GM21526 (cell line): ENCODE results near the gene SH2D6.
"Not testable (repeated sequence)": the region's sequence is repeated elsewhere in the genome, so short reads cannot be mapped to it uniquely, and the experiment has no call there.

Source experiments
- ATAC-seq: cut with Tn5 transposase; IDR thresholded peaks from one replicate; pipeline ENCODE4 v1.9.1; 2021; ENCODE audit warnings: moderate library complexity; ENCODE audit not compliant: unreplicated experiment, low FRiP score

Gene SH2D6

DNA sequence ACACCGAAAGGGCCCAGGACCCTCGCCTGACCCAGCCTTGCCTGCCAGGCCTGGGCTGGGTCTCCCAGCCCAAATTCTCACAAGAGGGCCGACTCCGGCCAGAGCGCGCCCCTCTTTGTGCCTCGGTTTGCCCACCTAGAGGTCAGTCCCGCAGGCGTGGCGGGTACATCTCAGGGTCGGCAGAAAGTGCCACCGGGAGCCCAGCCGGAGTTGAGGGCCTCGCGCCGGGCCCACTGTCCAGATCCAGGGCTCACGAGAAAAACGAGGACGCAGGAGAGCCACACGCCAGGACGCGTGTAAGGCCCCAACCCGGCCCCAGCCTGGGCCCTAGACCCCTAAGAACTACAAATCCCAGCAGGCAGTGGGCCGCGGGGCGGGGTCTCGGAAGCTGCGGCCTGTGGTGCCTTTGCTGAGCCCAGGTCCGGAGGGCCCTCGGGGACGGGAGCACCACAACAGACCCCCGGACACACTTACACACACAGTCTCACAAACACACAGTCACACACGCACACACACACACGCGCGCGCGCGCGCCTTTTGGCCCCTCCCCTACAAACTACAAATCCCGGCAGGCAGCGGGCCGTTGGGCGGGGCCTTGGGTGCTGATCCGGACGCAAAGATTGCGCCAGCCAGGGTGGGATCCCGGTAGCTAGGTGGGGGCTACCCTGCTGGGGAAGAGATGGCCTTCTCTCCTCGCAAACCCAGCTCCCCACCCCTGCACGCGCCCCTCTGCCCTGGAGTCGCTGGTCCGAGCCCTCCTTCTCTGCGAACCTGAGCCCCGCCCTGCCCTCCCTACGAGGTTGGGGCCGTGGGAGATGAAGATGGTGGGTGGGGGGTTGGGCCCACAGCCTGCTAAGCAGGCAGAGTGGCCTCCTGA is at the start of gene SH2D6:
SH2D6 (plus strand) TSS at position 583 of the 877 bp plus-strand sequence. CDS start 10,752 bp downstream, outside the sequence.
- ATAC-seq, result peak; percentile 77

DNA sequence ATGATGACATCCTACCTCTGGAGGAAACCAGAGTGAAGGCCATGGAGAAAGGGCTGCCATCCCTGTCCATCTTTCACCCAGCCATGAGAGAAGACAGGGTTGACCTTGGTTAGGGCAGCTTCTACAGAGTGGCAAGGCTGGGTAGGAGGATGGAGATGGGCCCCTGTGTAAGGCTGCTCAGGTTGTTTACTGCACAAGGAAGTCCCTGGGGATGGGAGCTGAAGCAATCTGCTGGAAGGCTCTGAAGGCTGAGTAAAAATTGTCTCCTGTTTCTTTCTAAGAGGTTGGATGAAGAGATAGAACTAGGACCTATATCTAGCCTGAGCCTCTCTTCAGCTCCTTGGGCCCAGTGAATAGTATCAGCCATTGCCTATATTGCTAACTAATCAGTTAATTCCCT is 49.6 kb upstream of the SH2D6 start:
- ATAC-seq, result no peak

DNA sequence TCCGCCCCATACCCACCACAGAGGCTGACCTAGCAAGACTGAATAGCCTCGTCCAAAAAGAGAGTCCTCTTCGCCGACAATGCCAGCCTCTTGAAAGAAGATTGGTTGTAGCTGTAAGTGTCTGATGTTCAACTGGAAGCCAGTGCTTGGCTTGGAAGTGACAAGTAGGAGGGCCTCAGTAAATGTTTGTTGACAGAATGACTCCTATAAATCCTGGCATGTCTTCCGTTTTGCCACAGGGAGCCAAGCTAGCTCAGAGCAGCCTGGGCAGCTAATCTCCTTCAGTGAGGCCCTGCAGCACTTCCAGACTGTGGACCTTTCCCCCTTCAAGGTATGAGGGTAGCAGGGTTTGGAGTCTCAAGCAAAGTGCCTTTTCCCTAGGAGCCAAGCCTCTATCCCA is 49.0 kb upstream of the SH2D6 start:
- no peak for ATAC-seq

DNA sequence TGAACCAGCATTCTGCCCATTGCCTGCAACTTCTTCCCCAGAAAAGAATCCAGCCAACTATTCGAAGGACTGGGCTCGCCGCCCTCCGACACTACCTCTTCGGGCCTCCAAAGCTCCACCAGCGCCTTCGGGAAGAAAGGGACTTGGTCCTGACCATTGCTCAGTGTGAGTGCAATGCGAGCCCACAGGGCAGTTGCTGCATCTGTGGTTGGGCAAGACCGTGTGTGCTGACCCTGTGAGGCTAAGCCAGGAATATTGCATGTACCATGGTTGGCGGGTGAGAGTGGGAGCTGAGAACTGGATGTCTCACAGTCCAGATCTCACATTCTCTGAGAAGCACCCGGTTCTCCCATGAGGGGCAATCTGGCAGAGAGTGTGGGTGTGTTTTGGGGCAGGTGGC is 47.5 kb upstream of the SH2D6 start:
- no peak for ATAC-seq

DNA sequence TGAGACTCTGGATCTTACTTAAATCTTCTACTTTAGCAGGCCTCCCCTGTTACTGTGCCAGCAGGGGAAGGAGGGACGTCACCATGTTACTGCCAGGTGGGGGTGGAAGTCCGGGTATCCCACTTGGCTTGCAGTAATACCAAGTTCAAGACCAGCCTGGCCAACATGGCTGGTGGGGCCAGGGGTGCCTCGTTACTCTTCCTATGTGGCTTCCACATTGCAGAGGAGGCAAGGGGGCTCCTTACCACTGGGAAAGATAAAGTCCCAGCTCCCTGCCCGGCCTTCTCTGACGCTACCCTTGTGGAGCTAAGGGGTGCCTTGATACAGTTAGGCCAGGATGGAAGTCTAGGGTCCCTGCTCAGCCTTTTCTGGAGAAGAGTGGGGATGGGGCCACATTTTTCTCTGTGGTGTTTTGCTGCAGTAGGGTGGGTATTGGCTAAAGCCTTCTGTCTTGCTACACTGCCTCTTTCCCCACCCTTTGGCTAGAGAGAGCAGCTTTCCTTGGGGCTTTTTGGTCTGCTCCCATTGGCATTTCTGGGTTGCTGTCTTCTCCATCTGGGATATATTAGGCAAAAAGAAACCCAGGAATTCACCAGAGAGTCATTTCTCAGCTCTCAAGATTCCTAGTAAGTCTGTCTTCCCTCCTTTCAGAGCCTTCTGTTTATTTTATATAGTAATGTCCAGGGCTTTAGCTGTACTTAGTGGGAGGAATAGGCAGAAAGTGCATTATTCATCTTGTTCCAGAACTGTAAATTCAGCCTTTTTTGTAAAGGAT is 42.0 kb upstream of the SH2D6 start:
- no peak for ATAC-seq

DNA sequence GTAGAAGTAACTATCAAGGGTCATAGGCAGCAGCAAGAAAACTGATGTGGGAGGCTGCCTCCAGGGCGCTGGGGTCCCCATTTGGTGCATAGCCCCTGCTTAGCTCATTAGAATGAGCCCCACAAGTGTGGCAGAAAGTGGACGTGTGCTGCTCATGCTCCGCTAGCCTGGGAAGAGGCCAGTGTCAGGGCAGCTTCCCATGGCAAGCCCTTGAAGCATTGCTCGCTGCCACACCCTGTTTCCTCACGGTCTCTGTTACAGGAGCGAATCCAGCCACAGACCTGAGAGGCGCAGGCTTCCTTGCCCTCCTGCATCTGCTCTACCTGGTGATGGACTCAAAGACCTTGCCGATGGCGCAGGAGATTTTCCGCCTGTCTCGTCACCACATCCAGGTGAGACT is 41.4 kb upstream of the SH2D6 start:
- ATAC-seq, result no peak

- no peak for ATAC-seq
Measured at GRCh38 chr2:85378257-85378656, 40.3 kb upstream of the SH2D6 start.

GRCh38 chr2:85380048-85380447 is 38.5 kb upstream of the SH2D6 start:
- ATAC-seq, result no peak

DNA sequence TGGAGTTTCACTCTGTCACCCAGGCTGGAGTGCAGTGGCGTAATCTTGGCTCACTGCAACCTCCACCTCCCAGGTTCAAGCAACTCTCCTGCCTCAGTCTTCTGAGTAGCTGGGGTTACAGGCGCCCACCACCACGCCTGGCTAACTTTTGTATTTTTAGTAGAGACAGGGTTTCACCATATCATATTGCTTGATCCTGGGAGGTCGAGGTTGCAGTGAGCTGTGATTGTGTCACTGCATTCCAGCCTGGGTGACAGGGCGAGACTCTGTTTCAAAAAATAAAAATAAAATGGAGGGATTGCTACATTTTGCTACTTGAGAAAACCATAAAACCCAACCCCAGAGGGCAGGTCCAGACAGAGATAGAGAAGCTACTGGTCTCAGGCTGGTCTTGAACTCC is 35.4 kb upstream of the SH2D6 start:
- ATAC-seq, result not testable (repeated sequence)

DNA sequence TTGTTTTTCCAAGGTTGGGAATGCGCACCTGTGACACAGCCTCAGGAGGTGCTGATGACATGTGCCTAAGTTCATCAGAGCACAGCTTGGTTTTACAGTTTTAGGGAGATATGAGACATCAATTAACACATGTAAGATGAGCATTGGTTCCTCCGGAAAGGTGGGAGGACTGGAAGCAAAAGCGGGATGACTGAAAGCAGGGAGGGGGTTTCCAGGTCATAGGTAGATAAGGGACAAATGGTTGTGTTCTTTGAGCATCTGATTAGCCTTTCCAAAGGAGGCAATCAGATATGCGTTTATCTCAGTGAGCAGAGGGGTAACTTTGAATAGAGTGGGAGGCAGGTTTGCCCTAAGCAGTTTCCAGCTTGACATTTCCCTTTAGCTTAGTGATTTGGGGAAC is 34.7 kb upstream of the SH2D6 start:
- no peak for ATAC-seq

DNA sequence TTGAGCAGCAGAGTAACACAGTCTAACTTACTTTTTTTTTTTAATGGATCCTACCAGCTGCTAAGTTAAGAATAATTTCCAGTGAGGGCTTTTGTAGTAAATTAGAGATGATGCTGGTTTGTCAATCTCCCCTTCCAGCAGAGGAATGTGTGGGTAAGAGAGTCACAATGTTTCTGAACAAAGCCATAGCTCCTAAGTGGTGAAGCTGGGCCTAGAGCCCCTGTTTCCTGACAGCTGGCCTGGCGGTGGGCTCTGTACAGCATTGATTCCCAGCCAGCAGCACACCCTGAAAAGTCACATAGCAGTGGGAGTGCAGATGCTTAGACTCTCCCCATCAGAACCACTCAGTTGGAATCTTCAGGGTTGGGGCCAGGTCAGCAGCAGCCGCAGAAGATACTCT is 32.8 kb upstream of the SH2D6 start:
- no peak for ATAC-seq

DNA sequence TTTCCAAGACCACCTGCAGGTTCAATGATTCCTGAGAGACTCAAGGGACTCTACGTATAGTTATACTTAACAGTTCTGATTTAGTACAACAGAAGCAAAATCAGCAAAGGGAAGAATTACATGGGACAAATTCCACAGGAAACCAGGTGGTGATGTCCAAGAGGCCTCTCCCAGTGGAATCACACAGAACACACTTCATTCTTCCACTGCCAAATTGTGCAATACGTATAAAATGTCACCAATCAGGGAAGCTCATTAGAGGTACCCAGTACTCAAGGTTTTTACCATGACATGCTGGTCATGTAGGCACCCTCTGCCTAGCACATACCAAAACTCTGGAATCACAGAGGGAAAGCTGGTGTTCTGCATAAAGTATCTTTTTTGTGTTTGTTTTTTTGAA is 30.8 kb upstream of the SH2D6 start:
- no peak for ATAC-seq

- no peak for ATAC-seq
Measured at GRCh38 chr2:85388878-85389538, 29.5 kb upstream of the SH2D6 start.

GRCh38 chr2:85390941-85391669 is 27.4 kb upstream of the SH2D6 start:
- no peak for ATAC-seq

GRCh38 chr2:85393836-85394235 is 24.7 kb upstream of the SH2D6 start:
- ATAC-seq, result no peak

- ATAC-seq, result no peak
Measured at GRCh38 chr2:85394261-85394681, 24.2 kb upstream of the SH2D6 start.

DNA sequence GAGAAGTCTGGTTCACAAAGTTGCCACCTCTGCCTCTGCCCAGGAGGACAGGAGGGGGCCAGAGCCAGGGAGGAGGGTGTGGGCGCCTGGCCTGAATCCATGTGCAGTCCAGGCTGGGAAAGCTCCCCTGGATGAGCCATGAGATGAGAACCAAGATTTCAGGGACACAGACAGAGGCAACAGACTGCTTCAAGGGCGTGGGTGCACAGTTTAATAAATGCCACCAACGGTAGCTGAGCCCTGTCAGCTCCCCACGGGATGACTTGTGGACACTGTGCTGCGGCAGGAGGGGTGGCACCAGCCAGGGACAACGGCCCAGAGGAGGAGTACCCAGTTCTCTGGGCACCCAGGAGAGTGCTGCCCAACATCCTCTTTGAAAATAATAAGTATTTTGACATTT is 23.5 kb upstream of the SH2D6 start:
- no peak for ATAC-seq

GRCh38 chr2:85395912-85396475 is 22.5 kb upstream of the SH2D6 start:
- no peak for ATAC-seq

DNA sequence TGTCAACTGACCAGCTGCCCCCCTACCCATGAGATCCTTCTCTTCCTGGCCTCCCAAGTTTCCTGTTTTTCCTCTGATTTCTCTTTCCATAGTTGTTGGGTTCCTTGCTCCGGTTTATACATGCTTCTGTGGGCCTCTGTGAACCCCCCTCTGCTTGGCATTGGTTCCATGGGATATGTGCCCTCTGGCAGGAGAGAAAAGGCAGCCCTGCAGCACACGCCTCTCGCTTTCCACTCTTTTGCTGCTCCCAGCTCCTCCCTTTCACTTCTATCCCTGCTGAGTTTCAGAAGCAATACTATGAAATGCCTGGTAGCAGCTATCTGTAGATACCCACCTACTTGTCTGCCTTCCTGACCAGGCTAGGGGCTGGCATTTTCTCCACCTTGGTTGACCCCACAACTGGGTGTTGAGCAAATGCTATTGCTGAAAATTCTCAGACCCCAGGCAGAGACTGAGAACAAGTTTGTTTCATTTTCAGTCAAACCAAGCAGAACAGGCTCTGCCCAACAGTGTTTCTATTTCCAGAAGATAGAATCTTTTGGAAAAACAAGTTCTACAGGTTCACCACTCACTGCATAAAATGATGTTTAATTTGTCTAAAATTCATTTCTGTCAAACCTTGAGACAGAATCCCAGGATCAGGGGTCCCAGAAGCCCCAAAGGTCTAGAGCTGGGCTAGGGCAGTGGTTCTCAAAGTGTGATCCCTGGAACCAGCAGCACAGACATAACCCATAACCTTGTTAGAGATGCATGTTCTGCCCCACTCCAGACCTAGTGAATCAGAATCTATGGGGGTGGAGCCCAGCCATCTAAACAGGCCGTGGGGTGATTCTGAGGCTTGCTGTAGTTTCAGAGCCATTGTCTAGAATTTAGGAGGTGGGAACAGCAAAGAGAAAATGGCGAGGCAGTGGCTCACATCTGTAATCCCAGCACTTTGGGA is 21.7 kb upstream of the SH2D6 start:
- ATAC-seq, result no peak
